Measurements from ENCODE around the gene SPATA31C1. TPM values are rescaled to one million over a fixed set of nuclear protein-coding genes. Genes with fewer than 3 reads are reported as not detected.

The SPATA31C1 gene
- total RNA-seq, 6 experiments from 2014 or later = not detected

- no peak overlapping the region for H3K4me3 ChIP-seq
- H3K36me3 ChIP-seq = no peaks in the 10 kb centered on the region
- peaks cover 0 to 19% (median 2%) of the 10 kb centered on the region in 4 donors for H3K4me1 ChIP-seq
- intact Hi-C loops (cut with DNase I) = no loop called here
- no peak for ATAC-seq
- DNase-seq = no peak
- H3K27me3 ChIP-seq = no peaks in the 10 kb centered on the region
- WGBS (ENCODE audit: insufficient coverage, low coverage, low lambda C conversion rate, missing lambda C conversion rate) = no CpG with 5 or more reads among the region's 6 CpGs
- TF ChIP-seq CTCF (IDR thresholded peaks at IDR 0.05) = no peak
- no peak for TF ChIP-seq POLR2A (IDR thresholded peaks at IDR 0.05)
- no peaks in the 10 kb centered on the region for H3K9me3 ChIP-seq
- H3K27ac ChIP-seq = no peak overlapping the region
Observed at GRCh38 chr9:87963770-87964169, 46.0 kb downstream of the SPATA31C1 start.

GRCh38 chr9:87964826-87965225, 47.1 kb downstream of the SPATA31C1 start:
- intact Hi-C loops (cut with DNase I) = no loop called here
- DNase-seq = no peak
- 46% methylated on average over 4 of the region's 4 CpGs for WGBS (ENCODE audit: insufficient coverage, low coverage, low lambda C conversion rate, missing lambda C conversion rate)

GRCh38 chr9:87968155-87968554, 50.4 kb downstream of the SPATA31C1 start:
- Histone ChIP-seq H3K4me3 (no peak overlapping the region), H3K36me3 (no peaks in the 10 kb centered on the region), H3K27me3 (no peaks in the 10 kb centered on the region), H3K4me1 (no peaks in the 10 kb centered on the region), H3K27ac (no peak overlapping the region), H3K9me3 (no peaks in the 10 kb centered on the region)
- TF ChIP-seq POLR2A (IDR thresholded peaks at IDR 0.05) (no peak), CTCF (IDR thresholded peaks at IDR 0.05) (no peak)
- intact Hi-C loops (cut with DNase I) = no loop called here
- ATAC-seq (no peak), DNase-seq (no peak)
- WGBS (ENCODE audit: insufficient coverage, low coverage, low lambda C conversion rate, missing lambda C conversion rate) = 83% methylated on average over 1 of the region's 6 CpGs

More at GRCh38 chr9:87964826-87965225, 47.1 kb downstream of the SPATA31C1 start:
- no peak for ATAC-seq
- H3K9me3 ChIP-seq = no peaks in the 10 kb centered on the region
- peaks cover 0 to 10% (median 2%) of the 10 kb centered on the region in 4 donors for H3K4me1 ChIP-seq
- no peak overlapping the region for H3K27ac ChIP-seq
- no peaks in the 10 kb centered on the region for H3K27me3 ChIP-seq
- no peaks in the 10 kb centered on the region for H3K36me3 ChIP-seq
- H3K4me3 ChIP-seq = no peak overlapping the region
- no peak for TF ChIP-seq CTCF (IDR thresholded peaks at IDR 0.05)
- no peak for TF ChIP-seq POLR2A (IDR thresholded peaks at IDR 0.05)

- TF ChIP-seq POLR2A (IDR thresholded peaks at IDR 0.05) = no peak
- TF ChIP-seq CTCF (IDR thresholded peaks at IDR 0.05) = no peak
- ATAC-seq = no peak
- H3K27me3 ChIP-seq = no peaks in the 10 kb centered on the region
- H3K27ac ChIP-seq = no peak overlapping the region
- H3K36me3 ChIP-seq = no peaks in the 10 kb centered on the region
- 90% methylated on average over 2 of the region's 10 CpGs for WGBS (ENCODE audit: insufficient coverage, low coverage, low lambda C conversion rate, missing lambda C conversion rate)
- H3K4me1 ChIP-seq = peaks cover 0 to 7% (median 0%) of the 10 kb centered on the region in 4 donors
- no peak overlapping the region for H3K4me3 ChIP-seq
- intact Hi-C loops (cut with DNase I) = no loop called here
- no peak for DNase-seq
- no peaks in the 10 kb centered on the region for H3K9me3 ChIP-seq
Observed at GRCh38 chr9:87970602-87971001, 52.8 kb downstream of the SPATA31C1 start.

GRCh38 chr9:87973122-87973521, 55.4 kb downstream of the SPATA31C1 start:
- no peaks in the 10 kb centered on the region for H3K36me3 ChIP-seq
- DNase-seq (no peak), ATAC-seq (no peak)
- H3K4me3 ChIP-seq = no peak overlapping the region
- no peaks in the 10 kb centered on the region for H3K9me3 ChIP-seq
- intact Hi-C loops (cut with DNase I) = no loop called here
- no peaks in the 10 kb centered on the region for H3K27me3 ChIP-seq
- no peak overlapping the region for H3K27ac ChIP-seq
- peaks cover 0 to 7% (median 0%) of the 10 kb centered on the region in 4 donors for H3K4me1 ChIP-seq
- 81% methylated on average over 4 of the region's 5 CpGs for WGBS (ENCODE audit: insufficient coverage, low coverage, low lambda C conversion rate, missing lambda C conversion rate)
- TF ChIP-seq CTCF (IDR thresholded peaks at IDR 0.05) (no peak), POLR2A (IDR thresholded peaks at IDR 0.05) (no peak)
